ENCODE measurements around the gene KLF14. TPM values are rescaled to one million over a fixed set of nuclear protein-coding genes. Genes with fewer than 3 reads are reported as not detected.
A peak's percentile ranks its signal among the peaks of the same experiment; 100 is the strongest.

The KLF14 gene
- total RNA-seq, 1 donor from 2014 or later: not detected

- no peak for DNase-seq (ENCODE audit: extremely low spot score, unreplicated experiment)
- H3K27me3 Mint-ChIP-seq (ENCODE audit: unreplicated experiment): peaks cover 43% of the 10 kb centered on the region
- H3K36me3 Mint-ChIP-seq (ENCODE audit: unreplicated experiment): no peaks in the 10 kb centered on the region
- H3K4me3 Mint-ChIP-seq (ENCODE audit: unreplicated experiment): no peak overlapping the region
- H3K27ac Mint-ChIP-seq (ENCODE audit: unreplicated experiment): no peak overlapping the region
- no peaks in the 10 kb centered on the region for H3K9me3 Mint-ChIP-seq (ENCODE audit: unreplicated experiment)
- no peaks in the 10 kb centered on the region for H3K4me1 Mint-ChIP-seq (ENCODE audit: unreplicated experiment)
- TF ChIP-seq, protein P1, sequence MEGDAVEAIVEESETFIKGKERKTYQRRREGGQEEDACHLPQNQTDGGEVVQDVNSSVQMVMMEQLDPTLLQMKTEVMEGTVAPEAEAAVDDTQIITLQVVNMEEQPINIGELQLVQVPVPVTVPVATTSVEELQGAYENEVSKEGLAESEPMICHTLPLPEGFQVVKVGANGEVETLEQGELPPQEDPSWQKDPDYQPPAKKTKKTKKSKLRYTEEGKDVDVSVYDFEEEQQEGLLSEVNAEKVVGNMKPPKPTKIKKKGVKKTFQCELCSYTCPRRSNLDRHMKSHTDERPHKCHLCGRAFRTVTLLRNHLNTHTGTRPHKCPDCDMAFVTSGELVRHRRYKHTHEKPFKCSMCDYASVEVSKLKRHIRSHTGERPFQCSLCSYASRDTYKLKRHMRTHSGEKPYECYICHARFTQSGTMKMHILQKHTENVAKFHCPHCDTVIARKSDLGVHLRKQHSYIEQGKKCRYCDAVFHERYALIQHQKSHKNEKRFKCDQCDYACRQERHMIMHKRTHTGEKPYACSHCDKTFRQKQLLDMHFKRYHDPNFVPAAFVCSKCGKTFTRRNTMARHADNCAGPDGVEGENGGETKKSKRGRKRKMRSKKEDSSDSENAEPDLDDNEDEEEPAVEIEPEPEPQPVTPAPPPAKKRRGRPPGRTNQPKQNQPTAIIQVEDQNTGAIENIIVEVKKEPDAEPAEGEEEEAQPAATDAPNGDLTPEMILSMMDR (IDR thresholded peaks at IDR 0.05): peak; percentile 76
Observed at GRCh38 chr7:130758429-130759056, 24.5 kb upstream of the KLF14 start.

DNA sequence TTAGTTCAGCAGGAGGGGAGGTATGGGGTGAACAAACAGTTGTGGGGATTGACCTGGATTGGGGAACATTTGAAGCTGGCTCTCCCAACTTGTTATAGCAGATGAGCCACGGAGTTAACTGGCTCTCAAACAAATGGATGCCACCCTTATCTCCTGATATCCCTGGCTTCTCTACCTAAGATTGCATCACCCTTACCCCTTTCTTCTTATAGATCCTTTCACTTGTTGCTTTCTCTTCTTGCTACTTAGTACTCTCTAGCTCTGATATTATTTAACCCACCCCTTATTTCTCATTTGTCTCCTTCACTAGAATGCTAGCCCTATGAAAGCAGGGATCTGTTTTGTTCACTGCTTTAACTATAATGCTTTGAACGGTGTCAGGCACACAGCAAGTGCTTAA, 22.3 kb upstream of the KLF14 start:
- H3K4me1 Mint-ChIP-seq (ENCODE audit: unreplicated experiment): no peaks in the 10 kb centered on the region
- DNase-seq (ENCODE audit: extremely low spot score, unreplicated experiment): no peak
- TF ChIP-seq, protein P1 (IDR thresholded peaks at IDR 0.05): no peak
- H3K27me3 Mint-ChIP-seq (ENCODE audit: unreplicated experiment): peaks cover 44% of the 10 kb centered on the region
- no peak overlapping the region for H3K27ac Mint-ChIP-seq (ENCODE audit: unreplicated experiment)
- no peaks in the 10 kb centered on the region for H3K9me3 Mint-ChIP-seq (ENCODE audit: unreplicated experiment)
- no peaks in the 10 kb centered on the region for H3K36me3 Mint-ChIP-seq (ENCODE audit: unreplicated experiment)
- H3K4me3 Mint-ChIP-seq (ENCODE audit: unreplicated experiment): no peak overlapping the region

GRCh38 chr7:130752424-130752823, 18.4 kb upstream of the KLF14 start:
- peaks cover 67% of the 10 kb centered on the region for H3K27me3 Mint-ChIP-seq (ENCODE audit: unreplicated experiment)
- H3K4me3 Mint-ChIP-seq (ENCODE audit: unreplicated experiment): no peak overlapping the region

DNA sequence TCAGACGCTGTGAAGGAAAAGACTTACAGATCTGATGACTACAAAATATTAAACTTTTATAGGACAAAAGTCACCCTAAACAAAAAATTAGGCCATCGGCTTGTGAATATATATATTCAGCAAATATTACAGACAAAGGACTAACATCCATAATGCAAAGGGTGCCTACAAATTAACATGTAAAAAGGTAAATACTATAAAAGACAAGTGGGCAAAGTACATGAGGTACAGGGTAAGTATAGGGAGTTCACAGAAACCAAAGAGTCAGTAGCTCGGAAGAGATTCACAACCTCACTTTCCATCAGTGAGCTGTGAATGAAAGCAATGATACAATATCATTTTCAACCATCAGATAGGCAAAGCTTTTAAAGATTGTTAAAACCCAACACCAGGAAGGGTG, 16.7 kb upstream of the KLF14 start:
- H3K27me3 Mint-ChIP-seq (ENCODE audit: unreplicated experiment): peaks cover 77% of the 10 kb centered on the region
- TF ChIP-seq, protein P1 (IDR thresholded peaks at IDR 0.05): no peak

More at GRCh38 chr7:130752424-130752823, 18.4 kb upstream of the KLF14 start:
- Mint-ChIP-seq H3K36me3 (ENCODE audit: unreplicated experiment) (no peaks in the 10 kb centered on the region), H3K4me1 (ENCODE audit: unreplicated experiment) (no peaks in the 10 kb centered on the region), H3K27ac (ENCODE audit: unreplicated experiment) (no peak overlapping the region), H3K9me3 (ENCODE audit: unreplicated experiment) (peaks cover 2% of the 10 kb centered on the region)
- DNase-seq (ENCODE audit: extremely low spot score, unreplicated experiment): no peak
- TF ChIP-seq, protein P1 (IDR thresholded peaks at IDR 0.05): no peak

GRCh38 chr7:130748531-130749389, 14.8 kb upstream of the KLF14 start:
- peaks cover 84% of the 10 kb centered on the region for H3K27me3 Mint-ChIP-seq (ENCODE audit: unreplicated experiment)
- H3K27ac Mint-ChIP-seq (ENCODE audit: unreplicated experiment): no peak overlapping the region

More for the DNA sequence above, 16.7 kb upstream of the KLF14 start:
- Mint-ChIP-seq H3K36me3 (ENCODE audit: unreplicated experiment) (no peaks in the 10 kb centered on the region), H3K27ac (ENCODE audit: unreplicated experiment) (no peak overlapping the region), H3K4me1 (ENCODE audit: unreplicated experiment) (no peaks in the 10 kb centered on the region), H3K9me3 (ENCODE audit: unreplicated experiment) (peaks cover 3% of the 10 kb centered on the region), H3K4me3 (ENCODE audit: unreplicated experiment) (no peak overlapping the region)
- no peak for DNase-seq (ENCODE audit: extremely low spot score, unreplicated experiment)

More at GRCh38 chr7:130748531-130749389, 14.8 kb upstream of the KLF14 start:
- Mint-ChIP-seq H3K36me3 (ENCODE audit: unreplicated experiment) (no peaks in the 10 kb centered on the region), H3K9me3 (ENCODE audit: unreplicated experiment) (peaks cover 3% of the 10 kb centered on the region), H3K4me1 (ENCODE audit: unreplicated experiment) (no peaks in the 10 kb centered on the region), H3K4me3 (ENCODE audit: unreplicated experiment) (no peak overlapping the region)
- TF ChIP-seq, protein P1 (IDR thresholded peaks at IDR 0.05): no peak
- DNase-seq (ENCODE audit: extremely low spot score, unreplicated experiment): no peak
